HG03520 (cell line): ENCODE data around the gene RHOC.

Source experiments
- ATAC-seq: cut with Tn5 transposase; IDR thresholded peaks from one replicate; pipeline ENCODE4 v1.9.1; 2021; ENCODE audit warnings: mild to moderate bottlenecking, moderate library complexity; ENCODE audit not compliant: unreplicated experiment

The RHOC gene

GRCh38 chr1:112702420-112703261, 4.3 kb downstream of the RHOC start:
- no peak for ATAC-seq

GRCh38 chr1:112702067-112702395, 4.9 kb downstream of the RHOC start:
- ATAC-seq = no peak

GRCh38 chr1:112701227-112702066, 5.5 kb downstream of the RHOC start:
- no peak for ATAC-seq

GRCh38 chr1:112700290-112701226, 6.4 kb downstream of the RHOC start:
- no peak for ATAC-seq

- ATAC-seq = no peak
These were observed 7.3 kb downstream of the RHOC start for GRCh38 chr1:112699425-112700144.

GRCh38 chr1:112698366-112699310, 8.3 kb downstream of the RHOC start:
- no peak for ATAC-seq

GRCh38 chr1:112697781-112698201, 9.1 kb downstream of the RHOC start:
- no peak for ATAC-seq

GRCh38 chr1:112696578-112697314, 10.2 kb downstream of the RHOC start:
- no peak for ATAC-seq

- ATAC-seq = no peak
These were observed 11.7 kb downstream of the RHOC start for GRCh38 chr1:112695276-112695675.

- no peak for ATAC-seq
These were observed 12.5 kb downstream of the RHOC start for GRCh38 chr1:112694363-112694929.

GRCh38 chr1:112693821-112694220, 13.1 kb downstream of the RHOC start:
- ATAC-seq = no peak

- ATAC-seq = no peak
These were observed 14.2 kb downstream of the RHOC start for GRCh38 chr1:112692681-112693080.

GRCh38 chr1:112689842-112690237, 17.1 kb downstream of the RHOC start:
- no peak for ATAC-seq

- ATAC-seq = no peak
These were observed 17.6 kb downstream of the RHOC start for GRCh38 chr1:112689196-112689841.

- no peak for ATAC-seq
These were observed 18.1 kb downstream of the RHOC start for GRCh38 chr1:112688781-112689193.

- no peak for ATAC-seq
These were observed 19.0 kb downstream of the RHOC start for GRCh38 chr1:112687785-112688496.

- no peak for ATAC-seq
These were observed 19.6 kb downstream of the RHOC start for GRCh38 chr1:112687361-112687760.
